Stimulated activated CD8-positive, alpha-beta memory T cell treated with anti-CD3 and anti-CD28 coated beads, Interleukin-4, amount 100 ng/mL, for 24 hours (primary cell): Measurements from ENCODE around the gene RANBP1.
A peak's percentile ranks its signal among the peaks of the same experiment; 100 is the strongest.

Source experiments
- DNase-seq: peaks from one replicate; pipeline ENCODE4 v3.0.0-alpha.2; 2020; ENCODE audit warnings: low read depth

The RANBP1 gene

GRCh38 chr22:20125201-20126174, 9.6 kb downstream of the RANBP1 start:
- no peak for DNase-seq

- DNase-seq = no peak
Measured at GRCh38 chr22:20126284-20127029, 10.6 kb downstream of the RANBP1 start.

- DNase-seq = no peak
Measured at GRCh38 chr22:20127318-20127868, 11.5 kb downstream of the RANBP1 start.

- no peak for DNase-seq
Measured at GRCh38 chr22:20127869-20128618, 12.1 kb downstream of the RANBP1 start.

GRCh38 chr22:20128619-20128901, 12.7 kb downstream of the RANBP1 start:
- no peak for DNase-seq

GRCh38 chr22:20128902-20129746, 13.2 kb downstream of the RANBP1 start:
- DNase-seq = no peak

- no peak for DNase-seq
Measured at GRCh38 chr22:20129747-20130014, 13.8 kb downstream of the RANBP1 start.

GRCh38 chr22:20130319-20130718, 14.4 kb downstream of the RANBP1 start:
- DNase-seq = no peak

GRCh38 chr22:20130731-20131596, 15.1 kb downstream of the RANBP1 start:
- peak; percentile 74 for DNase-seq

- DNase-seq = peak; percentile 35
Measured at GRCh38 chr22:20131597-20131858, 15.6 kb downstream of the RANBP1 start, which contains the start of gene ZDHHC8. Gene ZDHHC8, plus strand, starts transcription at chr22:20131804. Its CDS starts 144 bp downstream, at chr22:20131948.

GRCh38 chr22:20131859-20132685, 16.2 kb downstream of the RANBP1 start:
- DNase-seq = no peak

- no peak for DNase-seq
Measured at GRCh38 chr22:20132686-20133246, 16.9 kb downstream of the RANBP1 start.

GRCh38 chr22:20133930-20134549, 18.1 kb downstream of the RANBP1 start:
- DNase-seq = no peak

- no peak for DNase-seq
Measured at GRCh38 chr22:20135265-20135664, 19.4 kb downstream of the RANBP1 start.

GRCh38 chr22:20135806-20136602, 20.1 kb downstream of the RANBP1 start:
- no peak for DNase-seq

- no peak for DNase-seq
Measured at GRCh38 chr22:20136603-20136873, 20.6 kb downstream of the RANBP1 start.

- DNase-seq = no peak
Measured at GRCh38 chr22:20137113-20137512, 21.2 kb downstream of the RANBP1 start.

GRCh38 chr22:20137671-20138416, 21.9 kb downstream of the RANBP1 start:
- no peak for DNase-seq
